Measurements from ENCODE around the gene RPGRIP1.
A peak's percentile ranks its signal among the peaks of the same experiment; 100 is the strongest.
"Not testable (repeated sequence)": the region's sequence is repeated elsewhere in the genome, so short reads cannot be mapped to it uniquely, and the experiment has no call there.

RPGRIP1 gene

DNA sequence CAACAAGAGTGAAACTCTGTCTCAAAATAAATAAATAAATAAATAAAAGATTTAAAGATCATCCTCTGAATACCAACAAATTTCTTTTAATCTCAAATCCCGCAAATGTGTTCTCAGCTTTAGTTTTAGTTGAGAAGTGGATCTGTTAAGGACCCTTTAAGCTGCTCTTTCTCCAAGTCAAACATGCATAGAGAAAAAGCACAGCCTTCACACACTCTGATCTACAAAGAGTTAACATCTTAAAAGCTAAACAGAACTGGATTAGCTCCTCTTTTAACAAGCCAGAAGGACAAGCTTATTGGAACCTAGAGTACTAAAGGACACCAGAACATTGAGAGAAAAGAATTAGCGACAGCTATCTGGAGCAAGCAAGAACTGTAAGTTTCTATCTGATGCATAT is at the start of gene RPGRIP1:
Gene RPGRIP1 (plus strand): TSS at position 301 of the 400 bp plus-strand sequence. CDS start 7,894 bp downstream, outside the sequence.
- no peak for DNase-seq

DNA sequence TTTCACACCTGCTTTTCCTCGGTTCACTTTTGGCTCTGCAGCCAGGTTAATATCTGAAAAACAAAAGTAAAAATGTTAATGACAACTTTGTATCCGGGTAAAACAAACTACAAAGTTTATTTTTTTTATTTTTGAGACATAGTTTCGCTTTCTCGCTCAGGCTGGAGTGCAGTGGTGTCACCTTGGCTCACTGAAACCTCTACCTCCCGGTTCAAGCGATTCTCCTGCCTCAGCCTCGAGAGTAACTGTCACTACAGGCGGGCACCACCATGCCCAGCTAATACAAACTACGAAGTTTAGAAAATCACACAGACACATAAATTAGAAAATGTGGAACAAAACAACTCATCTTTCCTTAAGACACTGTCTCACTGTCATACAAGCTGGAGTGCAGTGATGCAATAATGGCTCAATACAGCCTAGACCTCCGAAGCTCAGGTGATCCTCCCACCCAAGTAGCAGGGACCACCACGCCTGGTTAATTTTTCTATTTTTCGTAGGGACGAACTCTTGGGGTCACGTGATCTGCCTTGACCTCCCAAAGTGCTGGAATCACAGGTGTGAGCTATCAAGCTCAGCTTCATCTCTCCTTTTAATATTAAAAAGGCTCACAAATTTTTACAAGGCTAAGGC is 48.7 kb upstream of the RPGRIP1 start:
- DNase-seq: no peak

DNA sequence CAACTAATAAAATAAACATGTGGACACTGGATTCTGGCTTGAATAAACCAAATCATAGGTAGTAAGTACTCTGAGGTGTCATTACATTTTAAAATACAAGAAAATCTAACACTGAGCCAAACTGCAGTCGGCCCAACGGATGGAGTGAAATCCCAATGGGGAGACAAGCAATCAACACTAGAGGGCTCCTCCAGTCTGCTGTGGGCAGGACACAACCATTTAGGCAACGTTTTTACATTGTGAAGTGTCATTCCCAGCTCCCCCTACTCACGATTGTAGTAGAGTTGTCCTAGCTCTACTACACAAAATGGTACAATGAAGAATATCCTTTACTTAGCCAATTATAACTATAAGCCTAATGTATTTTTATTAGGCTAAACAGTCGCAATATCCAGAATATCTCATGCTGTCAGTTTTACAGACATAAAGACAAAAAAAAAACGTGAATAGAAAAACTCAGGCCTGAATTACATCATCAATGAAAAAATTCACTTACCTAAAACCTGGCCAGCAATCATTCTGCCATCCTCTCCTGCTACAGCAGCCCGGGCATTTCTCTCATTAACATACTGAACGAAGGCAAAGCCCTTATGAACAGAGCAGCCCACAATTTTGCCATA is 46.3 kb upstream of the RPGRIP1 start:
- DNase-seq: peak; percentile 13

DNA sequence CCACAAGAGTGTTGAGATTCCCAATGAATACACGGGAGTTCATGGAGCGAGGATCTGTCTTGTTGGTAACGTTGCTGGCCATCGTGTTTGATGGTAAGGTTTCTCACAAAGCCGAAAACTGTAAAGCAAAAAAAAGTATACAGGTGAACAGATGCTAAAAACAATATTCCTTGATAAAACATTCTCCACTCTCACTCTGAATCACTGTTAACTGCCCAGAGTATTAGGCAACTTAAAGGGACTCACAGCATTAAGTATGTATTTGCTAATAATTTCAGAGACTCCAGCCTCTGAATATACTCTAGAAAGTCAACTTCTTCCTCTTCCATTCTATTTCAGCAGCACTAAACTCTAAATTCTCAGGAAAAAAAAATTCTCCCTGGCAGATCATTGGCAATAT is 45.8 kb upstream of the RPGRIP1 start:
- DNase-seq: no peak

DNA sequence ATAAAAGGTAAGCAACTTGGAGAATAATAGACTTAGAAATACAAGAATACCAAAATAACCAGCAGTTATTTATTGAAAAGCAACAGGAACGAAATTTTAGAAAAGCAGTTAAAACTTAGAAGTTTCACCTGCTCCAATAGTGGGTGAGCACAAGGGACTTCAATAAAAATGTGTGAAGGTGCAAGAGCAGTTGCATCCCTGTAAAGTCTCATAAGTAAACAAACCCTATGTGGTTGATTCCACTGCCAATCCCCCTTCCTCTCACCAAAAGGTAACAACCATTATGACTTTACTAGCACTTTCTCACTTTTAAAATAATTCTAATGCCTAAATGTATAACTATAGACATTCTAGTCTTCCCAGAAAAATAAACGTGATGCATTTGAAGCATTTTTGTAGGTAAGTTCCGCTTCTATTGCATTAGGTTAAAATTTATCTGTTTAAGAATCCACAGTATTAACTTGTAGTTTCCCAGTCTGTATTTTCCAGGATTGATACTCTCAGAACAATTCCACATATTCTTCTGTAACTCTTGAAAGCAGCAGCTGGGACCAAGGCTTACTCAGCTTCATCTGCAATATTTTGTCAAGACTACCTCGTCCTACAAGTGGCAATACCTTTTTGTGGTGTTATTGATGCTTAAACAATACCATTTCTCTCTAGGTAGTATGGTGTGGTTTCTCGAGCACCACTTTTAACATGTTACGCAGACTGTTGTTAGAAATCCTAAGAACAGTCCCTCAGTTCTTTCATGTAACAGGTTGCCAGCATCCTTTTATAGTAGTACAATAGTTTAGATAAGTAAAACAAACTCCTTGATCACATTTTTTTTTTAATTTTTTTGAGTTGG is 42.7 kb upstream of the RPGRIP1 start:
- no peak for DNase-seq

DNA sequence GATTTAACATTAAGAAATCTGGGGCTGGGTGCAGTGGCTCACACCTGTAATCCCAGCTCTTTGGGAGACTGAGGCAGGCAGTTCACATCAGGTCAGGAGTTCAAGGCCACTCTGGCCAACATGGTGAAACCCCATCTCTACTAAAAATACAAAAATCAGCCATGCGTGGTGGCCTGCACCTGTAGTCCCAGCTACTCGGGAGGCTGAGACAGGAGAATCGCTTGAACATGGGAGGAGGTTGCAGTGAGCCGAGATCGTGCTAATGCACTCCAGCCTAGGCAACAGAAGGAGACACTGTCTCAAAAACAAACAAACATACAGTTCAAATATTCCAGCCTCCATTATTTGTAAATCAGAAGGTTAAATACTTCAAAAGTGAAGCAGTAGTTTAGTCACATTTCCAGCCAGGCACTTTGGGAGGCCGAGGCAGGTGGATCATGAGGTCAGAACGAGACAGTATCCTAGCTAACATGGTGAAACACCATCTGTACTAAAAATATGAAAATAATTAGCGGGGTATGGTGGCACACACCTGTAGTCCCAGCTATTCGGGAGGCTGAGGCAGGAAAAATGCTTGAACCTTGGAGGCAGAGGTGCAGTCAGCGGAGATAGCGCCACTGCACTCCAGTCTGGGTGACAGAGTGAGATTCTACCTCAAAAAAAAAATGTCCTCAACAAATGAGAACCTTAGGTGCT is 40.9 kb upstream of the RPGRIP1 start:
- no peak for DNase-seq

DNA sequence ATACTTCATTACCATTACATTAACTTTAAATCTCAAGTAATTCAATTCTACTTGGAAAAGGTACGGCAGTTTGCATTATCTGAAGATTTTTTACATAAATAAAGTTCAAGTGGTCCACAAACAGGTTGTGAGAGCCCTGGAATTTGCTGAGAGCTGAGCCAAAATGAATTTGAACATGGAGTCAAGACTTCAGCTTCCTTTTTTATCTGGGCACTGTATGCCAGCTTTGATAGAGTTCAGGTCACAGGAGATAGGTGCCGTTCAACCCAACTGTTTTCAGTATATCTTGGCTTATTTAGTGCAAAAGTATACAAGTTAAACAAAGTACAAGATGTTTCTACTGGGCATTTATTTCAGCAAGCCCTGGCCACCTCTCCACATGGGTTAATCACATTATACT is 39.5 kb upstream of the RPGRIP1 start:
- DNase-seq: no peak

DNA sequence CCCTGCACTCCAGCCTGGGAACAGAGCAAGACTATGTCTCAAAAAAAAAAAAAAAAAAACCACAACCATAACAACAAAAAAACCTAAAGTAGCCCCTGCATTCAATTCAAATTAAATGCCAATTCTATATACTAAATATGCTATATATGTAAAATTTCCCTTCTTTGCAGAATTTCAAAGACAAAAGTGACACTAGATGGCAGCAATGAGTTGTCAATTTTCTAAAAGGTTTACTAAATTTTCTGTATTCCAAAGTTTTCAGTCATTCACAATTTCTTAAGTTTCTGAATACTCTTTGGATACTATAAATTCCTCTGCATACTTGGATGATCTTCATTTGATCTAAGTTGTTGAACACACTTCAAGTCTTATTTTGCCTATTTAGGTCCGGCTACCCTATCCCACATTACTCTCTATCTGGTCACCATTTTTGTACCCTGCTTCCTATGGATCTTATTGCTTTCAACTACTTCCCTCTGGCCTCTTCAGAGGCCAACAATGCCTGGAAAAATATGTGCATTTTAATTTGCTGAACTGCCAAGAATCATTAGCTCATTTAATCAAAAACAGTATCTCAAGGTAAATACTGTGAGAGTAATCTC is 38.6 kb upstream of the RPGRIP1 start:
- DNase-seq: peak; percentile 22

DNA sequence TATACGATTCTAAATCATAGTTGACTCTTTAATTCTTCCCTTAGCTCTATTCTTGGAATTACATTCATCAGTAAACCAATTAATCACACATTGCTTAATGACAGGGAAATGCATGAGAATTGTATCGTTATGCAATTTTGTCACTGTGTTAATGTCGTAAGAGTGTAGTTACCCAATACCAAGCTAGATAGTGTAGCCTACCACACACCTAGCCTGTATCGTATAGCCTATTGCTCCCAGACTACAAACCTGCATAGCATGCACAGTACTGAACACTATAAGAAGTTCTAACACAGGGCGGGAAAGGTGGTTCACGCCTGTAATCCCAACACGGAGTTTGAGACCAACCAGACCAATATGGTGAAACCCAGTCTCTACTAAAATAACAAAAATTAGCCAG is 35.3 kb upstream of the RPGRIP1 start:
- DNase-seq: no peak

DNA sequence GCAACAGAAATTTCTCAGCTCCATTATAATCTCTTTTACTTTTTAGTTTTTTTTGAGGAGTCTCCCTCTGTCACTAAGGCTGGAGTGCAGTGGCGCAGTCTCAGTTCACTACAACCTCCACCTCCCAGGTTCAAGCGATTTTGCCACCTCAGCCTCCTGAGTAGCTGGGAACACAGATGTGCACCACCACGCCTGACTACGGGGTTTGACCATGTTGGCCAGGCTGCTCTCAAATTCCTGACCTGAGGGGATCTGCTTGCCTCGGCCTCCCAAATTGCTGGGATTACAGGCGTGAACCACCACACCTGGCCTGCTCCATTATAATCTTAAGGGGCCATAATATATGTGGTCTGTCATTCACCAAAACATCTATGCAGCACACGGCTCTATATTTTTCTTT is 34.1 kb upstream of the RPGRIP1 start:
- no peak for DNase-seq

DNA sequence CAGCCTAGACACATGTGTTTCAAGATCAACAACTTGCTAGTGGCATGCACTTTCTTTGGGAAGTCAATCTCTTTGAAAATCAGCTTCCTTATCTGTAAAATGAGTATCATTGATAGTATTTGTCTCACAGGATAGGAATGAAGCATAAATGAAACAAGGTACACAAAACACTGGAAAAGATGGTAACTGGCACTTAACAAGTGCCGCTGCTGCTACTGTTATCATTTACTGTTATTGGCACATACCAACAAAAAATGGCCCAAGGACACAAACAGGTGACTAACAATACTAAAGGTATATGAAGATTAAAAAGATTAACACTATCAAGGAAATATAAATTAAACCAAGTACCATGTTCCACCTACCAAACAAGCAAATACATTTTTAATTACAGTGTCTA is 31.5 kb upstream of the RPGRIP1 start:
- DNase-seq: no peak

DNA sequence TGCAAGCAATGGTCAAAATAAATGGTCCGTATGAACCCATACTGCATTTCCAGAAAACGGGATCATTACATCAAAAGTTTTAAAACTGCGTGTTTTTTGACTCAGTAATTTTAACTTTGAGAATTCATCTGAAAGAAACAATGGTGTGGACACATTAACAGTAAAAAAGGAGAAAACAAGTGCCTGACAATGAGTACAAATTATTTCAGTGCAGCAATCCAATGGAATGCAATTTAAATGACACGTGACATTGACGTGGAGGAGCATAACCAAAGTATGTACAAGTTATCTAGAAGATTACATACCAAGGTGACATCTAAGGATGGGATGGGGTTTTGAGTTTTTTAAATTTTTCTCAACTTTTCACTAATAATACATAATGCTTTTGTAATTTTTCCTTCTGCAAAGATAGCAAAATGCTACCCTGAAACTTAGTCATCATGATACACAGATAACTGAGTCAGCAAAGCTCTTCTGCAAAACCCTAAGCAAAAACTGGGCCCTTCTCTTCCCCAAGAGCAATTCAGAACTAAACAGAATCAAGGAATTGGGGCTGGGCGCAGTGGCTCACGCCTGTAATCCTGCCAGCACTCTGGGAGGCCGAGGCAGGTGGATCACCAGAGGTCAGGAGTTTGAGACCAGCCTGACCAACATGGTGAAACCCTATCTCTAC is 31.0 kb upstream of the RPGRIP1 start:
- no peak for DNase-seq

DNA sequence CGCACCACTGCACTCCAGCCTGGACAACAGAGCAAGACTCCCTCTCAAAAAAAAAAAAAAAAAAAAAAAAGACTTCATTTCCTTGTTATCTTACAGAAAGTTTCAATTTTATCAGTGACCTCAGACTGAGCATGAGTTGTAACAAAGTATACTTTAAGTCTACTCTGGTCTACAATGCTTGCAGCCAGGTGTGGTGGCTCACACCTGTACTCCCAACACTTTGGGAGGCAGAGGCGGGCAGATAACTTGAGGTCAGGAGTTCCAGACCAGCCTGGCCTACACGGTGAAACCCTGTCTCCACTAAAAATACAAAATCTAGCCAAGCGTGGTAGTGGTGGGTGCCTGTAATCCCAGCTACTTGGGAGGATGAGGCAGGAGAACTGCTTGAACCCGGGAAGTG is 28.7 kb upstream of the RPGRIP1 start:
- no peak for DNase-seq

DNA sequence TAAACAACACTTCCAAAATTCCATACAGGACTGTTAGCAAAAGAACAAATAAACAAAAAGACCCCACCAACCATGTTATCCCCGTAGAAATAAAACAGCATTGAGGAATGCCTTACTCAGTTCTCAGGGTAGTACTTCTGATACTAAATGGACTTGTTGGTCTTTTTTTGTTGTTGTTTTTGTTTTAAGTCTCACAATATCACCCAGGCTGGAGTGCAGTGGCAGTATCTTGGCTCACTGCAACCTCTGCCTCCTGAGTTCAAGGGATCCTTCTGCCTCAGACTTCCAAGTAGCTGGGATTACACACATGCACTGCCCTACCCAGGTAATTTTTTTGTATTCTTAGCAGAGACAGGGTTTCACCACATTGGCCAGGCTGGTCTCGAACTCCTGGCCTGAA is 27.7 kb upstream of the RPGRIP1 start:
- no peak for DNase-seq

DNA sequence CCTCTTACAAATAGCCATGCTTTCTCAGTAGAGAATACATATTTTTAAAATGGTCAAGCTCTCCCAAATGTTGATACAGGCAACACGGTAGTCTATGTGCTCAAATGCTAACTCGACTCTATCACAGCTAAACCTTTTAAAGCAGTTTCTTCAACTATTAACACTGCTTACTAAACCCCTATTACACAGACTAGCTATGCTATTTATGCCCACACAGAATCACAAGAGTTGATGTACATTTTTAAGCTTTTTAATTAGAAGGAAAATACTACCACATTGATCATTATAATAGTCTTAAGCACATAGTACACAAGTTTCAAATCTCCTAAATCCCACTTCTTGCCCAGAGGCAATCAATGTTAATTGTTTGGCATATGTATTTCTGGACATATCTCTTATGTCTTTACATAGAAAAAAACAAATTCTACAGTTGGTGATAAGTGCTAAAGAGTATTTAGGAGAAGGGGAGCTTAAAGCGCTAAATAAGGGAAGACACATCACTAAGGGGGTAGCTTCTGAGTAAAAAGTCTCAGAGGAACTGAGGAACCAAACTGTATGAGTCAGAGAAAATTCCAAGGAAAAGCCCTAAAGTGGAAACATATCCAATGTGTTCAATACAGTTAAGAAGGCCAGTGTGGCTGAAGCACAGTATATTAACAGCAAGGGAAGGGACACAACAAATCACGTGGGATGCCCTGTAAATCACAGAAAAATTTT is 24.3 kb upstream of the RPGRIP1 start:
- DNase-seq: no peak

DNA sequence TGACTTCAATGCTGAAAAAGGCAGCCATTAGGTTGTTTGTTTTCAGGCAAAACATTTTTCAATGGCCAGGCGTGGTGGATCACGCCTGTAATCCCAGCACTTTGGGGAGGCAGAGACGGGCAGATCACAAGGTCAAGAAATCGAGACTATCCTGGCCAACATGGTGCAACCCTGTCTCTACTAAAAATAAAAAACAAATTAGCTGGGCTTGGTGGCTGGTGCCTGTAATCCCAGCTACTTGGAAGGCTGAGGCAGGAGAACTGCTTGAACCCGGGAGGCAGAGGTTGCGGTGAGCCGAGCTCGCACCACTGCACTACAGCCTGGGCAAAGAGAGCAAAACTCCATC is 23.8 kb upstream of the RPGRIP1 start:
- not testable (repeated sequence) for DNase-seq

DNA sequence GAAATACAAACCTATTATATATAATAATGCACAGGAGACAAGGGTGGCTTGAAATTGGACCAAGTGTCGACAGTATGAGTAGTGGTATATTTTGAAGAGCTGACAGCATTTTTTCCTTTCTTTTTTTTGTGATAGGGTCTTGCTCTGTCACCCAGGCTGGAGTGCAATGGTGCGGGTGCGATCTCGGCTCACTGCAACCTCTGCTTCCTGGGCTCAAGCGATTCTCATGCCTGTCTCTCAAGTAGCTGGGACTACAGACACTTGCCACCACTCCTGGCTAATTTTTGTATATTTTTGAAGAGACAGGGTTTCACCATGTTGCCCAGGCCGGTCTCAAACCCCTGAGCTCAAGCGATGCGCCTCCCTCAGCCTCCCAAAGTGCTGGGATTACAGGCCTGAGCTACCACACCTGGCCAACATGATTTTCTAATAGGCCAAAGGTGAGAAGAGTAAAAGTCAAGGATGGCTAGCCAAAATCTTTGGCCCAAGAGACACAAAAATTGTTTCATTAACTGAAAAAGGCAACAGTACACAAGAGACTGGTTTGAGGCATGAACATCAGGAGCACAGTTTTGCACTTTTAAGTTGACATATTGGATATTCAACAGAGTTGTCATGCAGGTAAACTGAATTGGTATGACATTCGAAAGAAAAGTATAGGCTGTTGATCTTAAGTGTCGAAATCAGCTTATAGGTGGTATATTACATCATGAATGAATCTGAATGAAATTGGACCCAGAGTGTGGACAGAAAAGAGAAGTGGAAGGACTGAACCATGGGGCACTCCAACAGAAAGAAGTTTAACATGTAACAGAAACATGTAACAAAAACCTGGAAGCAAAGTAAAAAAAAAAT is 23.1 kb upstream of the RPGRIP1 start:
- DNase-seq: no peak

DNA sequence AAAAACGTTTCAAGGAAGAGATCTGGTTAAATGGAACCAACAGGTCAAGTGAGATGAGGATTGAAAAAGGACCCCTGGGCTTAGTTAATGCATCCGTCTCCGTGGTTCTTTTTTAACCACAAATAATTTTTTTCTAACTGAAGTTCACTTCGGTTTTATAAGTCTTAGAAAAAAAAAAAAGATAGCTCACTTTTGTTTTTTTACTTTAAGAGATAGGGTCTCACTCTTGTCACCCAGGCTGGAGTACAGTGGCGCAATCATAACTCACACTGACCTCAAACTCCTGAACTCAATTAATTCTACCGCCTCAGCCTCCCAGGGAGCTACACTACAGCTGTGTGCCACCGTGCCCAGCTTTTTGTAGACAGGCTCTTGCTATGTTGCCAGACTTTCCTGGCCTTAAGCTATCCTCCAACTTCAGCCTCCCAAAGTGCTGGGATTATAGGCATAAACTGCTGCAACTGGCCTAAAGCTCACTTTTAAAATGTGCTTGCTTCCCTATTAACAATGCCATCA is 22.4 kb upstream of the RPGRIP1 start:
- DNase-seq: no peak

DNA sequence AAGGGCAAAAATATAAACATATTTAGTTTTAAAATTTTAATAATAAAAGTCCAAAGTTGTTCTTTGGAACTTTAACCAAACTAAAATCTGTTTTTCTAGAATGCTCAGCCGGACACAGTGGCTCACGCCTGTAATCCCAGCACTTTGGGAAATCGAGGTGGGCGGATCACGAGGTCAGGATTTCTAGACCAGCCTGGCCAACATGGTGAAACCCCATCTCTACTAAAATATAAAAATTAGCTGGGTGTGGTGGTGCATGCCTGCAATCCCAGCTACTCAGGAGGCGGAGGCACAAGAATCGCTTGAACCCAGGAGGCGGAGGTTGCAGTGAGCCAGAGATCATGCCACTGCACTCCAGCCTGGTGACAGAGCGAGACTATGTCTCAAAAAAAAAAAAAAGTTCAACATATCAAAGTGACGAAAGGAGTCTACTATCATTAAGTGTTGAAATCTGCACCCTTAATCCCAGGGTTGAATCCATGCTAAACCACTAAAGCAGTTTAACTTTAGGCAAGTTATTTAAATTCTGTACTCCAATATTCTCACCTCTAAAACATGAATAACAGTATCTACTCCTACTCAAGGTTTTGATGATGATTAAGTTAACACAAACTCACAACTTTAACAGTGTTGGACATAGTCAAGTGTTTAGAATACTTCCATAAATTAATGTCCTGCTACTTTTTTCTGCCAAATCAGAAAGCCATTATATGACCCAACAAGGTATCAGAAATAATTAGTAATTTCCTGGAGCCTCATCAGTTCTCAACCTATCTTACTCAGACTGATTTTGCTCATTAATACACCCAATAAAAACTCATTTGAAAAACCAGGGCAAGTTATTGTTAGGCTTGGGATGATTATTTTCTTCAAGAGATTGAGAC is 21.6 kb upstream of the RPGRIP1 start:
- DNase-seq: no peak

Data from NCI-H69 (cell line).